Stimulated activated CD4-positive, alpha-beta T cell treated with anti-CD3 and anti-CD28 coated beads, TNF-alpha, amount 100 ng/mL, for 24 hours (primary cell): ENCODE results near the gene DLG3.
"Not testable (repeated sequence)": the region's sequence is repeated elsewhere in the genome, so short reads cannot be mapped to it uniquely, and the experiment has no call there.

ENCODE experiments used
- DNase-seq, 3 experiments: peaks; one replicate each; pipeline ENCODE4 v3.0.0-alpha.2; 2020; ENCODE audit warnings: low read depth in 3 of 3

DLG3 gene

DNA sequence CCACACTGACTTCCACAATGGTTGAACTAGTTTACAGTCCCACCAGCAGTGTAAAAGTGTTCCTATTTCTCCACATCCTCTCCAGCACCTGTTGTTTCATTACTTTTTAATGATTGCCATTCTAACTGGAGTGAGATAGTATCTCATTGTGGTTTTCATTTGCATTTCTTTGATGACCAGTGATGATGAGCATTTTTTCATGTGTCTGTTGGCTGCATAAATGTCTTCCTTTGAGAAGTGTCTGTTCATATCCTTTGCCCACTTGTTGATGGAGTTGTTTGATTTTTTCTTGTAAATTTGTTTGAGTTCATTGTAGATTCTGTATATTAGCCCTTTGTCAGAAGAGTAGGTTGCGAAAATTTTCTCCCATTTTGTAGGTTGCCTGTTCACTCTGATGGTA, 71.1 kb downstream of the DLG3 start:
- DNase-seq = not testable (repeated sequence)

- DNase-seq = no peak
These were observed 81.1 kb downstream of the DLG3 start for GRCh38 chrX:70525733-70526132.

DNA sequence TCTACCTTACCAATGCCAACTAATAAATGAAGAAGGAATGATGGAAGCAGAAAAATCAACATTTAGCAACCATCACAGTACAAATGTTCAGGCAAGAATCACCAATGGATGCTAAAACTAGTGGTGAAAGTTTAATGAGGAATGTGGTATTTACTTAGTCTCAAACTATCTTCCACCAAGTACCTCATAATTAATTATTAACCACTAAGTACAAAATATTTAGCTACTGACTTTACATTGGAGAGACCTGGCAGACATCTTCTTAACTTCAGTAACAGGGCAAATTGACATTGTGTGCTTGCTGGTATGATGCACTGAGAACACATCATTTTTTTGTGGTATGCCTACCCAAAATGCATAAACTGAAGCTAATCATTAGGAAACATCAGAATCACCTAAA, 82.4 kb downstream of the DLG3 start:
- DNase-seq = no peak

- no peak for DNase-seq
These were observed 83.1 kb downstream of the DLG3 start for GRCh38 chrX:70527610-70528345.

DNA sequence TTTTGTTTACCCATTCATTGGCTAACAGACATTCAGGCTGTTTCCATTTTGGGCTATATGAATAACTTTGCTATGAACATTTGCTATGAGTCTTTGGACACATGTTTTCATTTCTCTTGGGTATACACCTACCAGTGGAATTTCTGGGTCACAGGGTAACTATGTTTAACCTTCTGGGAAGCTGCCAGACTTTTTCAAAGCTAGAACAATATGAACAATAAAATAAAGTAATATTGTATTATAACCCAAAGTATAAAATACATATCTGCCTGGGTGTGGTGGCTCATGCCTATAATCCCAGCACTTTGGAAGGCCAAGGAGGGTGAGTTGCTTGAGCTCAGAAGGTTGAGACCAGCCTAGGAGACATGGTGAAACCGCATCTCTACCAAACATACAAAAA, 90.6 kb downstream of the DLG3 start:
- no peak for DNase-seq

- DNase-seq = no peak
These were observed 104.8 kb downstream of the DLG3 start for GRCh38 chrX:70549429-70549828.

GRCh38 chrX:70552130-70552704, 107.6 kb downstream of the DLG3 start:
- no peak for DNase-seq

- DNase-seq = no peak
These were observed 108.9 kb downstream of the DLG3 start for GRCh38 chrX:70553516-70553915.

- no peak for DNase-seq
These were observed 109.4 kb downstream of the DLG3 start for GRCh38 chrX:70554081-70554480.

- no peak for DNase-seq
These were observed 109.9 kb downstream of the DLG3 start for GRCh38 chrX:70554523-70554922.

DNA sequence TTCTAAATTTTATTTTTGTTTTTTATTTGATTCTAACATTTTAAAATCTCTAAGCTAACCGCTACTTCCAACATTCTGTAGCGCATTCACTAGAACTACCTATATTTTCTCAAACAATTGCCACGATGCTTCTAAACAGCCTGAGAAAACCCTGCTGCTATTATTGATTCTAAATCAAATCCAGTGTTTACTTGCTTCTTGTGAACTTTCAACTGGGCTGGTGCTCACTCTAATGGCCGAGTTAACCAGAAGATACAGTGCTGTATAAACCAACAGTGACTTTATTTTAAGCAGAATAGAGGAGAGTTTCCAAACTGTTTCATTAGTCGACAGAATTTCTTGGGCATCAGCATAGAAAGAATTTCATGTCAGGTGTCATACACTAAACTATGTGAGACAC, 110.3 kb downstream of the DLG3 start:
- no peak for DNase-seq
